ENCODE results near the gene IRF2. TPM values are rescaled to one million over a fixed set of nuclear protein-coding genes. Genes with fewer than 3 reads are reported as not detected.

The IRF2 gene
- total RNA-seq, 2 experiments from 2014 or later = 11.4 to 14.9 TPM

GRCh38 chr4:184387351-184387750, 87.0 kb downstream of the IRF2 start:
- ATAC-seq (ENCODE audit: poor library complexity) (no peak), DNase-seq (no peak)
- H3K27ac Mint-ChIP-seq = peak overlapping the region; percentile 60
- Histone ChIP-seq H3K27ac (ENCODE audit: low read depth in 1 of 2, low read length in 2 of 2) (no peak overlapping the region), H3K4me1 (ENCODE audit: insufficient read depth, low read length) (peaks cover 39% of the 10 kb centered on the region), H3K27me3 (ENCODE audit: control insufficient read depth in 1 of 2, insufficient read depth in 2 of 2, low read length in 2 of 2) (no peaks in the 10 kb centered on the region), H3K9me3 (ENCODE audit: control insufficient read depth in 1 of 2, insufficient read depth in 1 of 2, low read length in 2 of 2) (no peaks in the 10 kb centered on the region), H3K4me3 (ENCODE audit: low read length) (no peak overlapping the region), H3K36me3 (ENCODE audit: insufficient read depth, low read length) (peaks cover 59% of the 10 kb centered on the region)
- peaks cover 51% of the 10 kb centered on the region for H3K4me1 Mint-ChIP-seq (ENCODE audit: low read depth)
- no peaks in the 10 kb centered on the region for H3K9me3 Mint-ChIP-seq
- CTCF ChIA-PET = no interaction called here
- no peak overlapping the region for H3K4me3 Mint-ChIP-seq
- no peak for TF ChIP-seq CTCF (IDR thresholded peaks at IDR 0.05)
- intact Hi-C loops (cut with DNase I, micrococcal nuclease) = loop anchor here (10.0 kb wide), 1 partner anchor 123 kb away; no protein-coding TSS in a partner anchor
- POLR2A ChIA-PET = no interaction called here
- peaks cover 65% of the 10 kb centered on the region for H3K36me3 Mint-ChIP-seq (ENCODE audit: low read depth)
- H3K27me3 Mint-ChIP-seq = no peaks in the 10 kb centered on the region

- Mint-ChIP-seq H3K36me3 (ENCODE audit: low read depth) (peaks cover 55% of the 10 kb centered on the region), H3K9me3 (no peaks in the 10 kb centered on the region), H3K4me1 (ENCODE audit: low read depth) (peaks cover 61% of the 10 kb centered on the region), H3K27ac (peak overlapping the region; percentile 60), H3K4me3 (no peak overlapping the region), H3K27me3 (no peaks in the 10 kb centered on the region)
- Histone ChIP-seq H3K4me3 (ENCODE audit: low read length) (no peak overlapping the region), H3K9me3 (ENCODE audit: control insufficient read depth in 1 of 2, insufficient read depth in 1 of 2, low read length in 2 of 2) (no peaks in the 10 kb centered on the region), H3K27ac (ENCODE audit: low read depth in 1 of 2, low read length in 2 of 2) (peak overlapping the region in 1 of 2 donors; percentile 18), H3K36me3 (ENCODE audit: insufficient read depth, low read length) (peaks cover 48% of the 10 kb centered on the region), H3K27me3 (ENCODE audit: control insufficient read depth in 1 of 2, insufficient read depth in 2 of 2, low read length in 2 of 2) (no peaks in the 10 kb centered on the region), H3K4me1 (ENCODE audit: insufficient read depth, low read length) (peaks cover 44% of the 10 kb centered on the region)
- TF ChIP-seq CTCF (IDR thresholded peaks at IDR 0.05) = no peak
- intact Hi-C loops (cut with DNase I, micrococcal nuclease) = loop anchor here (10.0 kb wide), 1 partner anchor 122 kb away; no protein-coding TSS in a partner anchor
- DNase-seq = no peak
- ATAC-seq (ENCODE audit: poor library complexity) = no peak
- ChIA-PET CTCF (no interaction called here), POLR2A (no interaction called here)
These were observed 88.0 kb downstream of the IRF2 start for GRCh38 chr4:184386271-184386781.

- ATAC-seq (ENCODE audit: poor library complexity) (peak; percentile 14), DNase-seq (peak in 2 of 14 experiments; percentile 27 to 33)
- POLR2A ChIA-PET = interaction anchor here (1.1 kb wide), 1 partner anchor 90 kb away, joined by 4 read pairs; no protein-coding TSS in a partner anchor
- no peak overlapping the region for H3K4me3 ChIP-seq (ENCODE audit: low read length)
- CTCF ChIA-PET = no interaction called here
- TF ChIP-seq CTCF (IDR thresholded peaks at IDR 0.05) = no peak
- no peak overlapping the region for H3K4me3 Mint-ChIP-seq
- H3K4me1 Mint-ChIP-seq (ENCODE audit: low read depth) = peaks cover 67% of the 10 kb centered on the region
- peak overlapping the region; percentile 60 for H3K27ac Mint-ChIP-seq
- H3K9me3 ChIP-seq (ENCODE audit: control insufficient read depth in 1 of 2, insufficient read depth in 1 of 2, low read length in 2 of 2) = no peaks in the 10 kb centered on the region
- H3K36me3 Mint-ChIP-seq (ENCODE audit: low read depth) = peaks cover 48% of the 10 kb centered on the region
- intact Hi-C loops (cut with DNase I, micrococcal nuclease) = loop anchor here (10.0 kb wide), 1 partner anchor 121 kb away; no protein-coding TSS in a partner anchor
- no peaks in the 10 kb centered on the region for H3K27me3 Mint-ChIP-seq
- peaks cover 42% of the 10 kb centered on the region for H3K36me3 ChIP-seq (ENCODE audit: insufficient read depth, low read length)
- H3K27ac ChIP-seq (ENCODE audit: low read depth in 1 of 2, low read length in 2 of 2) = no peak overlapping the region
- no peaks in the 10 kb centered on the region for H3K9me3 Mint-ChIP-seq
- peaks cover 44% of the 10 kb centered on the region for H3K4me1 ChIP-seq (ENCODE audit: insufficient read depth, low read length)
- H3K27me3 ChIP-seq (ENCODE audit: control insufficient read depth in 1 of 2, insufficient read depth in 2 of 2, low read length in 2 of 2) = no peaks in the 10 kb centered on the region
These were observed 88.6 kb downstream of the IRF2 start for GRCh38 chr4:184385705-184386141.
